Esophagus squamous epithelium (tissue), 4 donors: Measurements from ENCODE around the gene BMPER.

Experiments used
- POLR2A ChIP-seq, 4 donors: fragments of 450-650 bp; IDR thresholded peaks; one replicate each; pipeline ENCODE4 v1.6.1; 2017; ENCODE audit warnings: antibody characterized with exemption in 4 of 4, mild to moderate bottlenecking in 4 of 4, moderate library complexity in 3 of 4
- TF ChIP-seq, protein P1 (sequence below), 6 experiments: fragments of 450-650 bp in 4 of 6; fragments of 200-600 bp in 2 of 6; sonication (generic) in 2 of 6; IDR thresholded peaks; one replicate each; pipeline ENCODE4 v1.5.1; 2016 to 2019; ENCODE audit warnings: antibody characterized with exemption in 6 of 6, mild to moderate bottlenecking in 4 of 6, moderate library complexity in 4 of 6

DNA sequence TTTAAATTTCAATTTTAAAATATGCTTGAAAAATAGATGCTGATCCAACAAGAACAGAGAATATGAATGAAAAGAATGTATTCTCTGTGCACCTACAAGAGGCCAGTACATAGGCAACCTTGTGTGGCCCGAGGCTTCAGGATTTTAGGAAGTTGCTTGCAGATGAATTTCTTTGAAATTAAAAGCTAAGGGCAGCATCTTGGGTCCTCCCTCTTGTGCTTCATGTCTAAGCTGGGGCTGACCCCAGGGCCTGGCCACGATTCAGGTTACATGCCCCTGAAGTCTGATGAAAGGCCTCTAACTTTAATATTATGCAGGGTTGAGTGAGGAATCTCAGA is 138.9 kb downstream of the BMPER start:
- TF ChIP-seq, protein P1, sequence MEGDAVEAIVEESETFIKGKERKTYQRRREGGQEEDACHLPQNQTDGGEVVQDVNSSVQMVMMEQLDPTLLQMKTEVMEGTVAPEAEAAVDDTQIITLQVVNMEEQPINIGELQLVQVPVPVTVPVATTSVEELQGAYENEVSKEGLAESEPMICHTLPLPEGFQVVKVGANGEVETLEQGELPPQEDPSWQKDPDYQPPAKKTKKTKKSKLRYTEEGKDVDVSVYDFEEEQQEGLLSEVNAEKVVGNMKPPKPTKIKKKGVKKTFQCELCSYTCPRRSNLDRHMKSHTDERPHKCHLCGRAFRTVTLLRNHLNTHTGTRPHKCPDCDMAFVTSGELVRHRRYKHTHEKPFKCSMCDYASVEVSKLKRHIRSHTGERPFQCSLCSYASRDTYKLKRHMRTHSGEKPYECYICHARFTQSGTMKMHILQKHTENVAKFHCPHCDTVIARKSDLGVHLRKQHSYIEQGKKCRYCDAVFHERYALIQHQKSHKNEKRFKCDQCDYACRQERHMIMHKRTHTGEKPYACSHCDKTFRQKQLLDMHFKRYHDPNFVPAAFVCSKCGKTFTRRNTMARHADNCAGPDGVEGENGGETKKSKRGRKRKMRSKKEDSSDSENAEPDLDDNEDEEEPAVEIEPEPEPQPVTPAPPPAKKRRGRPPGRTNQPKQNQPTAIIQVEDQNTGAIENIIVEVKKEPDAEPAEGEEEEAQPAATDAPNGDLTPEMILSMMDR (IDR thresholded peaks at IDR 0.05): no peak
- TF ChIP-seq POLR2A (IDR thresholded peaks at IDR 0.05): no peak
